Parathyroid adenoma (tissue), 2 donors: ENCODE measurements around the gene SLC33A1.

Source experiments
- H2AFZ ChIP-seq: fragments of 300-600 bp; sonication (generic); one replicate; pipeline ENCODE4 v1.7.0; 2017; ENCODE audit warnings: antibody characterized with exemption, mild to moderate bottlenecking
- H3K27ac ChIP-seq: fragments of 300-600 bp; sonication (generic); one replicate; pipeline ENCODE4 v1.7.0; 2017
- H3K27me3 ChIP-seq: fragments of 300-600 bp; sonication (generic); one replicate; pipeline ENCODE4 v1.7.0; 2017; ENCODE audit warnings: low read length; ENCODE audit not compliant: control insufficient read depth, insufficient read depth
- H3K36me3 ChIP-seq: fragments of 300-600 bp; sonication (generic); one replicate; pipeline ENCODE4 v1.7.0; 2017; ENCODE audit warnings: low read length; ENCODE audit not compliant: control insufficient read depth, insufficient read depth
- H3K4me1 ChIP-seq: fragments of 300-600 bp; sonication (generic); one replicate; pipeline ENCODE4 v1.7.0; 2017; ENCODE audit warnings: control low read depth
- H3K4me2 ChIP-seq: fragments of 300-600 bp; sonication (generic); one replicate; pipeline ENCODE4 v1.7.0; 2017; ENCODE audit warnings: low read length
- H3K4me3 ChIP-seq: fragments of 300-600 bp; sonication (generic); one replicate; pipeline ENCODE4 v1.7.0; 2017; ENCODE audit warnings: low read depth, low read length
- H3K79me2 ChIP-seq: fragments of 300-600 bp; sonication (generic); one replicate; pipeline ENCODE4 v1.7.0; 2017; ENCODE audit warnings: control low read depth
- H3K9ac ChIP-seq: fragments of 300-600 bp; sonication (generic); one replicate; pipeline ENCODE4 v1.7.0; 2017; ENCODE audit warnings: mild to moderate bottlenecking
- H3K9me3 ChIP-seq: fragments of 300-600 bp; sonication (generic); one replicate; pipeline ENCODE4 v1.7.0; 2017; ENCODE audit warnings: low read length; ENCODE audit not compliant: control insufficient read depth
- TF ChIP-seq, protein P1 (sequence below): fragments of 300-600 bp; sonication (generic); IDR thresholded peaks from one replicate; pipeline ENCODE4 v1.7.0; 2017; ENCODE audit warnings: antibody characterized with exemption, mild to moderate bottlenecking
- donor health status: primary hyperparathyroidism.

Gene SLC33A1

GRCh38 chr3:155854141-155854940, at the start of gene SLC33A1:
TSS of gene SLC33A1 (minus strand) at chr3:155854427. CDS start at chr3:155853997, 430 bp downstream.
- Histone ChIP-seq H3K79me2 (peaks cover 19% of the 10 kb centered on the region), H3K9ac (peak within 1 kb of the TSS; percentile 55), H3K4me2 (peak within 1 kb of the TSS; percentile 95), H3K36me3 (no peaks in the 10 kb centered on the region), H3K4me1 (peaks cover 15% of the 10 kb centered on the region), H3K4me3 (peak within 1 kb of the TSS; percentile 80), H3K27me3 (no peaks in the 10 kb centered on the region), H3K9me3 (no peaks in the 10 kb centered on the region), H2AFZ (peak within 1 kb of the TSS; percentile 90), H3K27ac (peak within 1 kb of the TSS; percentile 91)
- TF ChIP-seq, protein P1, sequence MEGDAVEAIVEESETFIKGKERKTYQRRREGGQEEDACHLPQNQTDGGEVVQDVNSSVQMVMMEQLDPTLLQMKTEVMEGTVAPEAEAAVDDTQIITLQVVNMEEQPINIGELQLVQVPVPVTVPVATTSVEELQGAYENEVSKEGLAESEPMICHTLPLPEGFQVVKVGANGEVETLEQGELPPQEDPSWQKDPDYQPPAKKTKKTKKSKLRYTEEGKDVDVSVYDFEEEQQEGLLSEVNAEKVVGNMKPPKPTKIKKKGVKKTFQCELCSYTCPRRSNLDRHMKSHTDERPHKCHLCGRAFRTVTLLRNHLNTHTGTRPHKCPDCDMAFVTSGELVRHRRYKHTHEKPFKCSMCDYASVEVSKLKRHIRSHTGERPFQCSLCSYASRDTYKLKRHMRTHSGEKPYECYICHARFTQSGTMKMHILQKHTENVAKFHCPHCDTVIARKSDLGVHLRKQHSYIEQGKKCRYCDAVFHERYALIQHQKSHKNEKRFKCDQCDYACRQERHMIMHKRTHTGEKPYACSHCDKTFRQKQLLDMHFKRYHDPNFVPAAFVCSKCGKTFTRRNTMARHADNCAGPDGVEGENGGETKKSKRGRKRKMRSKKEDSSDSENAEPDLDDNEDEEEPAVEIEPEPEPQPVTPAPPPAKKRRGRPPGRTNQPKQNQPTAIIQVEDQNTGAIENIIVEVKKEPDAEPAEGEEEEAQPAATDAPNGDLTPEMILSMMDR, result no peak

- TF ChIP-seq, protein P1, result no peak
- Histone ChIP-seq H3K4me3 (no peak overlapping the region), H2AFZ (no peak overlapping the region), H3K9me3 (no peaks in the 10 kb centered on the region), H3K4me1 (peaks cover 3% of the 10 kb centered on the region), H3K27ac (no peak overlapping the region), H3K27me3 (no peaks in the 10 kb centered on the region), H3K79me2 (peaks cover 6% of the 10 kb centered on the region), H3K4me2 (no peak overlapping the region), H3K9ac (no peak overlapping the region), H3K36me3 (no peaks in the 10 kb centered on the region)
Observed at GRCh38 chr3:155895379-155895900, 41.2 kb upstream of the SLC33A1 start.

GRCh38 chr3:155891321-155891720, 37.1 kb upstream of the SLC33A1 start:
- no peaks in the 10 kb centered on the region for H3K36me3 ChIP-seq
- H3K4me1 ChIP-seq, result peaks cover 3% of the 10 kb centered on the region

GRCh38 chr3:155890671-155891190, 36.5 kb upstream of the SLC33A1 start:
- H3K27ac ChIP-seq, result no peak overlapping the region
- no peak overlapping the region for H3K4me2 ChIP-seq
- H3K9ac ChIP-seq, result no peak overlapping the region
- TF ChIP-seq, protein P1, result no peak
- peaks cover 3% of the 10 kb centered on the region for H3K4me1 ChIP-seq
- no peak overlapping the region for H3K4me3 ChIP-seq
- H3K27me3 ChIP-seq, result no peaks in the 10 kb centered on the region
- peaks cover 20% of the 10 kb centered on the region for H3K79me2 ChIP-seq
- no peak overlapping the region for H2AFZ ChIP-seq
- no peaks in the 10 kb centered on the region for H3K36me3 ChIP-seq
- no peaks in the 10 kb centered on the region for H3K9me3 ChIP-seq

More at GRCh38 chr3:155891321-155891720, 37.1 kb upstream of the SLC33A1 start:
- no peak overlapping the region for H3K4me3 ChIP-seq
- H3K4me2 ChIP-seq, result no peak overlapping the region
- H3K9me3 ChIP-seq, result no peaks in the 10 kb centered on the region
- no peak overlapping the region for H3K27ac ChIP-seq
- H3K27me3 ChIP-seq, result no peaks in the 10 kb centered on the region
- H2AFZ ChIP-seq, result no peak overlapping the region
- no peak overlapping the region for H3K9ac ChIP-seq
- TF ChIP-seq, protein P1, result no peak
- H3K79me2 ChIP-seq, result peaks cover 17% of the 10 kb centered on the region
